Ovary (tissue), 9 donors: ENCODE results near the gene DEAF1. TPM values are rescaled to one million over a fixed set of nuclear protein-coding genes. Genes with fewer than 3 reads are reported as not detected.
A peak's percentile ranks its signal among the peaks of the same experiment; 100 is the strongest.

Source experiments
- DNase-seq, 5 donors: peaks; one replicate each; pipeline ENCODE4 v3.0.0-alpha.2; 2019 to 2020
- H3K27ac ChIP-seq, 2 donors: fragments of 200-600 bp; one replicate each; pipeline versions ENCODE4 v1.5.1 to v1.8.0; 2019 to 2022
- H3K27me3 ChIP-seq: fragments of 200-600 bp; one replicate; pipeline ENCODE4 v1.8.0; 2022
- H3K36me3 ChIP-seq: fragments of 200-600 bp; sonication (generic); one replicate; pipeline ENCODE4 v1.5.1; 2019
- H3K4me1 ChIP-seq: one replicate; pipeline ENCODE4 v1.8.1; 2013; ENCODE audit warnings: mild to moderate bottlenecking, moderate library complexity; ENCODE audit not compliant: insufficient read depth
- H3K4me3 ChIP-seq: fragments of 200-600 bp; sonication (generic); one replicate; pipeline ENCODE4 v1.5.1; 2017
- H3K9me3 ChIP-seq, 2 donors: fragments of 200-600 bp in 1 of 2; sonication (generic) in 1 of 2; one replicate each; pipeline versions ENCODE4 v1.5.1 to v1.8.1; 2013 to 2019; ENCODE audit warnings: mild to moderate bottlenecking in 1 of 2, moderate library complexity in 1 of 2
- EP300 ChIP-seq: sonication (generic); formaldehyde crosslinking; IDR thresholded peaks from one replicate; pipeline ENCODE4 v1.6.1; 2017; ENCODE audit warnings: antibody characterized with exemption
- POLR2A ChIP-seq: fragments of 450-650 bp; IDR thresholded peaks from one replicate; pipeline ENCODE4 v1.6.1; 2017; ENCODE audit warnings: antibody characterized with exemption, mild to moderate bottlenecking, moderate library complexity
- WGBS, 3 donors: extraction: QIAGEN DNeasy Blood & Tissue Kit in 1 of 3; methylation state at CpG; one replicate each; pipeline versions ENCODE4 v1.1.5 to v1.1.7; 2013 to 2017; 5-methylcytosine and 5-hydroxymethylcytosine counted together
- intact Hi-C, 4 donors: fragments of 100-400 bp; cut with DNase I; formaldehyde crosslinking; loops; one replicate each; pipeline versions ENCODE4 v1.11.0 to v1.15.1; 2022 to 2023
- polyA plus RNA-seq, 2 donors: library from polyadenylated mRNA; stranded (reverse); fragments of 200-250 nt in 1 of 2; fragments of 350-450 nt in 1 of 2; fragmentation: Illumina TruSeq in 1 of 2; extraction: RNeasy Lipid Tissue Mini Kit (QIAGEN cat#74804) in 1 of 2; gene quantifications; one replicate each; pipeline ENCODE4 v1.2.3, GENCODE V29; 2013 to 2014
- total RNA-seq, 7 donors: library from RNA; depleted of rRNA in 2 of 7; stranded (reverse); fragments of >200 nt in 2 of 7; fragmentation: NEBNext Ultra II Directional in 3 of 7; extraction: Animal tissue kit (Norgen Biotek cat#: 25700) in 3 of 7; gene quantifications; one replicate each; pipeline versions ENCODE4 v1.1.0 to v1.2.4, GENCODE V29; 2016 to 2023
- TF ChIP-seq, protein P1 (sequence below), 3 donors: fragments of 450-650 bp in 2 of 3; fragments of 200-600 bp in 1 of 3; IDR thresholded peaks; one replicate each; pipeline versions ENCODE4 v1.5.1 to v1.8.0; 2016 to 2022; ENCODE audit warnings: antibody characterized with exemption in 3 of 3, mild to moderate bottlenecking in 1 of 3
- donor health status: DM: no; HTN: no; CAD: no; lungs with moderate emphysema.
- donor health status: DM: no; HTN: no; CAD: no.
- donor health status: Bipolar disorder and iron deficiency.
- donor health status: DM: yes; HTN: yes; CAD: no.
- donor health status: DM: no; HTN: no; CAD: no.
- donor health status: DM: yes; HTN: yes; CAD: no.

The DEAF1 gene
- total and polyA plus RNA-seq, 9 donors, result 10.2 to 43.4 (median 28.6) TPM

DNA sequence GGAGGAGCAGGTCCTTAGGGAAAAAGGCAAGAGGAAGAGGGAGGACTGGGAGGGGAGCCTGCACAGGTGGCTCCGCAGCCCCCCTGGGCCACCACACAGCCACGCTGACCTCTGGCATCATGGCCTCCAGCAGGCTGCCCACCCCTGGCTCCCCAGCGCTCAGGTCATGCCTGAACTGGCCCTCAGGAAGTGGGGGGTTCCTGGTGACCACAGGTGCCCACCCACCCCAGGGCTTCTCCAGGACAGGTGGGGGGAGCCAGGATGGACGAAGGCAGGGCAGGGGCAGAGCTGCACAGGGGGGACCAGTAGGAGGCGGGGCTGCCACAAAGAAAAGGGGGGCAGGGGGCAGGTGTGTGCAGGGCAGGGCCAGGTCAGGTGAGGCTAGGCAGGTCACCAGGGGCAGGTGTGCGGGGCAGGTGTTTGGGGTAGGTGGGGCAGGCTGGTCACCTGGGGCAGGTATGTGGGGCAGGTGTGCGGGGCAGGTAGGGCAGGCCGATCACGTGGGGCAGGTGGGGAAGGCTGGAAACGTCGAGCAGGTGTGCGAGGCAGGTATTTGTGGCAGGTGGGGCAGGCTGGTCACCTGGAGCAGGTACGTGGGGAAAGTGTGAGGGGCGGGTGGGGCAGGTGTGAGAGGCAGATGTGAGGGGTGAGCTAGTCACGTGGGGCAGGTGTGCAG, 997 bp downstream of the DEAF1 start:
- Histone ChIP-seq H3K27ac (no peak overlapping the region), H3K9me3 (no peaks in the 10 kb centered on the region), H3K27me3 (no peaks in the 10 kb centered on the region), H3K4me1 (peaks cover 13% of the 10 kb centered on the region), H3K36me3 (no peaks in the 10 kb centered on the region), H3K4me3 (peak overlapping the region; percentile 100)
- DNase-seq, result peak in 4 of 5 donors; percentile 53 to 71 (median 68)
- intact Hi-C loops, result no loop called here
- TF ChIP-seq, protein P1, sequence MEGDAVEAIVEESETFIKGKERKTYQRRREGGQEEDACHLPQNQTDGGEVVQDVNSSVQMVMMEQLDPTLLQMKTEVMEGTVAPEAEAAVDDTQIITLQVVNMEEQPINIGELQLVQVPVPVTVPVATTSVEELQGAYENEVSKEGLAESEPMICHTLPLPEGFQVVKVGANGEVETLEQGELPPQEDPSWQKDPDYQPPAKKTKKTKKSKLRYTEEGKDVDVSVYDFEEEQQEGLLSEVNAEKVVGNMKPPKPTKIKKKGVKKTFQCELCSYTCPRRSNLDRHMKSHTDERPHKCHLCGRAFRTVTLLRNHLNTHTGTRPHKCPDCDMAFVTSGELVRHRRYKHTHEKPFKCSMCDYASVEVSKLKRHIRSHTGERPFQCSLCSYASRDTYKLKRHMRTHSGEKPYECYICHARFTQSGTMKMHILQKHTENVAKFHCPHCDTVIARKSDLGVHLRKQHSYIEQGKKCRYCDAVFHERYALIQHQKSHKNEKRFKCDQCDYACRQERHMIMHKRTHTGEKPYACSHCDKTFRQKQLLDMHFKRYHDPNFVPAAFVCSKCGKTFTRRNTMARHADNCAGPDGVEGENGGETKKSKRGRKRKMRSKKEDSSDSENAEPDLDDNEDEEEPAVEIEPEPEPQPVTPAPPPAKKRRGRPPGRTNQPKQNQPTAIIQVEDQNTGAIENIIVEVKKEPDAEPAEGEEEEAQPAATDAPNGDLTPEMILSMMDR (IDR thresholded peaks at IDR 0.05), result no peak
- TF ChIP-seq EP300, result no peak
- no peak for TF ChIP-seq POLR2A
- WGBS, 3 donors, result 55 to 65% (median 61%) methylated on average over 15 of the region's 15 CpGs

DNA sequence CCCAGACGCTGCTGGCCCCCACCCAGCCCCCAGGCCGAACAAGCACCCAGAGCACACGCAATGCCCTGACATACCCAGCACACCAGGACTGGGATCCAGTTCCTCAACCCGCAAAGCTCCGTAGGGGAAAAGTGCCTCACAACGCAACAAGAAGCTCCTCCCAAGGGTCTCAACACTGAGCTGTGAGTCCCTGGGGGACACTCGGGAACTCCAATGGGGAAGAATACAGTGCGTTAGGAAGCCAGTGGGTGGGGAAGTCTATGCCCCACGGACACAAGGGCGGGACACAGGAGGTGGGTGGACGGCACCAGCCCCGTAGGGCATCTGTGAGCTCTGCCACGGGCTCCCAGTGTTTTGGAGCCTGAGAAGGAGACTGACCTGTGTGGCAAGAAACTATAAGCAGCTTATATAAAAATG, 1.6 kb downstream of the DEAF1 start:
- Histone ChIP-seq H3K4me3 (no peak overlapping the region), H3K27ac (no peak overlapping the region)
- WGBS, 3 donors, result 24 to 34% (median 25%) methylated on average over 13 of the region's 13 CpGs

DNA sequence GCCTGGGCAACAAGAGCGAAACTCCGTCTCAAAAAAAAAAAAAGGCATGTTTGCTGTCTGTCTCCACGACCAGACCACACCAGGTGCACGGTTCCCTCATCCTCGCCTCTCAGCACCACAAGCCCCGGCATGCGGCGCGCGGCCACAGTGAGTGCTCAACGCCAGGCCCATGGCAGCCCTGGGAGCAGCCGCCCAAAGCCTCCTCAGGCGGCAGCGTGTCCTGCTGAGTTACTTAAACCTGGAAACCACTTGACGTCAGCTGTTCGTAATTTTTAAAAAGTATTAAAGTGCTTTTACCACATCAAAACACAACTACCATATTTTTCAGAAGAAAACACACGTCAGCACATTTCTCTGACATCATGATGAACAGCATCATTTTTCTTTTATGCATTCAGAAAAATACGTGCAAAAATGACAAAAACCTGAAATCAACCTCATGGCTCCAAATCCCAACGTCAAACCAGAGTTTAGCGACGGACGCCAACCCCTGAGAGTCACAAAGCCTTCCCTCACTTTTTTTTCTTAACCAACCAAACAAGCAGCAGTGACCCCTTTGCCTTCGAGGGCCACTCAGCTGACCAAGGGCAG, 2.1 kb downstream of the DEAF1 start:
- Histone ChIP-seq H3K4me3 (no peak overlapping the region), H3K27ac (no peak overlapping the region)
- TF ChIP-seq, protein P1 (IDR thresholded peaks at IDR 0.05), result no peak
- TF ChIP-seq EP300, result no peak
- no peak for TF ChIP-seq POLR2A

More for the DNA sequence above, 1.6 kb downstream of the DEAF1 start:
- TF ChIP-seq EP300, result no peak
- TF ChIP-seq POLR2A, result no peak
- TF ChIP-seq, protein P1 (IDR thresholded peaks at IDR 0.05), result no peak
- no peaks in the 10 kb centered on the region for H3K36me3 ChIP-seq
- no peak for DNase-seq
- no peaks in the 10 kb centered on the region for H3K9me3 ChIP-seq
- no peaks in the 10 kb centered on the region for H3K27me3 ChIP-seq
- intact Hi-C loops, result no loop called here
- H3K4me1 ChIP-seq, result peaks cover 13% of the 10 kb centered on the region

DNA sequence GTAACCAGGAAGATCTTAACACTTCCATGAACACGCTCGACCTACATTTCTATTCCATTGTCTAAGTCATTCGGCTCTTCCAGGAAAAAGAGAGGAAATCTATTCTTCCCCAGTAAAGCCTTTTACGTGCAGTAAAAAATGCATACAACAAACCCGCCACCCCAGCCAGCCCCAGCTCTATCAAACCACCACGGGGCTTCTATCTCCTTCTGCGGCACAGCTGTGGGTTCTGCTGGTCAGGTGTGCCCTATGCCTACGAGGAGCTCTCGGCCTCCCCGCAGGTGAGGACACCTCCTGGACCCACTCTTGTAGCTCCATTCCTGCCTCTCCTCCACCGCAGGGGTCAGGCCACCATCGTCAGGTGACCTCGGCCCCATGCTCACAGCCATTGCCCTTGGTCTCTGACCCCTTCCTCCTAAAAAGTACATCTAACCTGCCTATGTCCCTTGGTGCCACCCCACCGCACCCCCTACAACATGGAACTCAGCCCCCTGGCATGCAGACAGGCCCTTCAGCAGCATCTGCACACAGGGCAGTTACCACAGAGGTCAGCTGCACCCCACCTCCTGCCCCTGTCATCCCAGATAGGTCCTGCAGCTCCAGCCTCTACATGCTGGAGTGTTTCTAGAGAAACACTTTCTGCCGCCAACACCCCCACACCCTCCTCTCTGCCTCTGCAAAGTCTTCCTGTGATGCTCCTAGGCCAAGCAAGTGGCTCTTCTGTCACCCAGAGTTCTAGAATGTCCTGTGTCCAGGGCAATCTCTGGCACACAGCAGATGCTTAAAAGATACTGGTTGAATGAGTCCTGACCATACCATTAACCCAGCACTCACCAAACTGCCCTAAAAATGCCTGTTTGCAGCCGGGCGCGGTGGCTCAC, 3.1 kb downstream of the DEAF1 start:
- no peak for DNase-seq
- H3K4me1 ChIP-seq, result peaks cover 13% of the 10 kb centered on the region
- no peaks in the 10 kb centered on the region for H3K36me3 ChIP-seq
- no peak overlapping the region for H3K4me3 ChIP-seq
- TF ChIP-seq, protein P1 (IDR thresholded peaks at IDR 0.05), result no peak
- TF ChIP-seq POLR2A (no peak), EP300 (no peak)
- 87 to 91% (median 89%) methylated on average over 18 of the region's 18 CpGs for WGBS, 3 donors
- H3K27ac ChIP-seq, result no peak overlapping the region
- H3K27me3 ChIP-seq, result no peaks in the 10 kb centered on the region
- no peaks in the 10 kb centered on the region for H3K9me3 ChIP-seq
- intact Hi-C loops, result no loop called here

More for the DNA sequence above, 2.1 kb downstream of the DEAF1 start:
- Histone ChIP-seq H3K4me1 (peaks cover 13% of the 10 kb centered on the region), H3K36me3 (no peaks in the 10 kb centered on the region), H3K27me3 (no peaks in the 10 kb centered on the region), H3K9me3 (no peaks in the 10 kb centered on the region)
- intact Hi-C loops, result no loop called here
- WGBS, 3 donors, result 81 to 84% (median 82%) methylated on average over 23 of the region's 23 CpGs
- DNase-seq, result no peak
